Stimulated activated CD4-positive, alpha-beta T cell treated with anti-CD3 and anti-CD28 coated beads, TNF-alpha, amount 100 ng/mL, for 24 hours (primary cell): Measurements from ENCODE around the gene COX8A.

Source experiments
- DNase-seq, 3 experiments: peaks; one replicate each; pipeline ENCODE4 v3.0.0-alpha.2; 2020; ENCODE audit warnings: low read depth in 3 of 3

The COX8A gene

DNA sequence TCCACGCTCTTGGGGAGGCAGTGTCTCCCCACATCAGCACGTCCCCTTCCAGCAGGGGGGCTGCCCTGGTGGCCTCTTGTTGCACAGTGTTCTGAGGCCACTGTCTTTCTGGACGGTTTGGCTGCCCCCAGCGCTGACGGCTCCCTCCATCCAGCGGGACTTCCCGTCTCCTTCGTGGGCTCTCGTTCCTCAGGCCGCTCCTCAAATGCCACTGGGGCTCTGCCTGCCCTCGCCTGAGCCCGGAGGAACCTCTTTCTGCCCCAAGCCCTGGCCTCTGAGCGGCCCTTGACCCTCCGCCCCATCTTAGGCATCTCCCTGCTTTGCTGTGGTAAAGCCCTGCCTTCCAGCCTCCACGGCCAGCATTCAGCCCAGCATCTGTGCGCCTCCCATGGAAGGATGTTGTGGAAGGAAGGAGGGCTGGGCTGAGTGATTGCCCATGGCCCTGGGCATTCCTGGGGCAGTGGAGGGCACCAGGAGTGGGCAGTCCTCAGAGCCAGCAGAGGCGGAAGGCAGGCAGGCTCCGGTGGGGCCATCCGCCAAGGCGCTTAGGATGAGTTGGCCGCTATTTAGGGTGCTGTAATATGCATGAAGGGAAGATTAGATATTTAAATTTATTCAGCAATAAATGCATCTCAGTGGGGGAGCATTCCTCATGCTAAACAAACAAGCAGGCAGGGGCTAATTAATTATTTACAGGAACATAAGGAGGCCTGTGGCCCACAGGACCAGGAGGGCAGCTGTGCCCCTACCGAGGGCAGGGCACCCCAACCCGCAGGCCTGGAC, 29.6 kb downstream of the COX8A start:
- no peak for DNase-seq

DNA sequence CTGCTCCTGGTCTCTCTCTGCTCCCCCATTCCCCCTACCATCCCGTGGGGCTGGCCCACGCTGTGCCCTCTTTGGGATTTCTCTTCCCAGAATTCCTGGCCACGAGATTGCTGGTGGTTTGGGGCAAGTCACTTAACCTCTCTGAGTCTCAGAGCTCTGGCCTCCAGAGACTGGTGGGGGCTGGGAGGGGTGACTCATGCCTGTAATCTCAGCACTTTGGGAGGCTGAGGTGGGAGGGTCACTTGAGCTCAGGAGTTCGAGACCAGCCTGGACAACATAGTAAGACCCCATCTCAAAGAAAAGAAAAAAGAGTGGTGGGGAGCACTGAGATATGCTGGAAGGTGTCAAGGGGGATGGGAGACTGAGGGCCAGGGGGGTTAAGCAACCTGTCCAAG, 30.2 kb downstream of the COX8A start:
- DNase-seq: no peak

DNA sequence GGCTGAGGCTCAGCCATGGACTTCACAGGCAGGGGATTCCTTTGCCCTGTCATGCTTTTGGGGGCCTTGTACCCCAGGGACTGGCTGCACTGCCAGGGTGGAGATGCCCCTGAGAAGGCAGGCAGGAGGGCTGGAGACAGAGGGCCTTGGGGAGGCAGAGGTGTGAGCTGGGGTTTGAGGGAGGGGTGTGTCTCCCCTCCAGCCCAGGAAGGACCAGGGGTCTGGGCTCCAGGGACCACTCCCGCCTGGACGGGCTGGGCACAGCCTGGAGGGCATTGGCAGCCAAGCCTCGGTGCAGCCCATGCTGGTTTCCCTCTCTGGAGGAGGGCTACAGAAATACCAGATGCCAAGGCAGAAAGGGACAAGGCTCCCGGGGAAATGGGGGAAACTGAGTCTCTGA, 31.3 kb downstream of the COX8A start:
- DNase-seq: no peak

DNA sequence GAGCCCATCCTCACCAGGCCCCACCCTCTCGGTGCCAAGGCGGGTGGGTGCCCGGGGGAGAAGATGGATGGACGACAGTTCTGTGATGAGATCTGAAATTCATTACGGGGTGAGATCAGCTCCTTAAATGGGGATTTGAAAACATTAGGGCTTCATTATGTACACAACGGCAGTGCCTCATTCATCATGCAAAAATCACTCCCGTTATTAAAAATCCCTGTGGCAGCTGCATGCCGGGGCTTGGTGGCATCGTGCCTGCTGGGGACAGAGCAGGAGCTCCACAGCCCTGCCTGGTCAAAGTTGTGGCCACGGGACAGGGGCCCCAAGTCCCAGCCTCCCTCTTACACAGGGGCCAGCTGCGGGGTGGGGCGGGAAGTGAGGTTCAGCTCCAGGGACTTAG, 32.0 kb downstream of the COX8A start:
- no peak for DNase-seq

DNA sequence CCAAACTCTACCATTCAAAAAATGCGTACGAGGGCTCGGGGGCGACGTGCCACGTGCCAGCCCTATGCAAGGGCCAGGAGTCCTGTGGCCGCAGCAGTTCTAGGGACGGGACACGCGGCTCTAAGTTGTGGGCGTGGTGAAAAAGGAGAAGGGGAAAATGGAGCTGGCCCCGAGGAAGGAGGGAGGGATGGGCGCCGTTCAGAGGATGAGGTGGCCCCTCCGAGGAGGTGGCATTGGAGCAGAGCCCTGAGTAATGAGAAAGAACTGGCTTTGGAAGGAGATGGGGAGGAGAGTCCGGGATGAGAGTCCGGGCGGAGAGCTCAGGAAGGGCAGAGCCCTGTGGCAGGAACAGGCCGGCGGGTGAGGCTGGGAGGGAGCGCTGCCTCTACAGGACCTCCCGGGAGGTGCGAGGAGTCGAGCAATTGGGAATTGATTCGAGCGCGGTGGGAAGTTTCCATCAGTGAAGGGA, 32.8 kb downstream of the COX8A start:
- no peak for DNase-seq

DNA sequence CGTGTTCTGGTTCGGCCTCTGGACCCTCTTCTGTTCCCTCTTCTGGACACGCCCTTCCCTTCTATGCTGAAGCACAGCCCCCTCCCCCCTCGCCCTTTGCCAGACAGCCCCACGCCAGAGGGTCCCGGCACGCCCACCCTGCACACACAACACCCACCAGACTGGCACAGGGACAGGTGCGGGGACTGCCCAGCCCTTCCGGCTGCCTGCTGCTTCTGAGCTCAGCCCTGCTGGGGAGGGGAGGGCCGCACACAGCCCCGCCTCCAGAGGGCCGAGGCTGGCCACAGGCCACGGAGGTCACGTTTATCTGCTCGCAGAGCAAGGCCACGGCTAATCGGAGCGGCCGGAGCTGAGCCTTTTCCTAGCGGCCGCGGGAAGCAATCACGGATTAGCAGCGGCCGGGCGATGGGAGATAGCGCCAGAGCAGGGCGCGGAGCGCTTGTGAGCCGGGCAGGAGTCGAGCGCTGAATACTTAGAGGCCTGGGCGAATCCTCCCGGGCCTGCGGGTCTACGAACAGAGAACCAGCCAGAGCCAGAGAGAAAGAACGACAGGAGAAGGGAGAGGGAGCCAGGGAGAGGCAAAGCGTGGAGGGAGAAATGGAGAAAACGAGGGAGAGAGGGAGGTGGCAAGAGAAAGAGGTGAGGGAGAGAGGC, 33.3 kb downstream of the COX8A start:
- no peak for DNase-seq

DNA sequence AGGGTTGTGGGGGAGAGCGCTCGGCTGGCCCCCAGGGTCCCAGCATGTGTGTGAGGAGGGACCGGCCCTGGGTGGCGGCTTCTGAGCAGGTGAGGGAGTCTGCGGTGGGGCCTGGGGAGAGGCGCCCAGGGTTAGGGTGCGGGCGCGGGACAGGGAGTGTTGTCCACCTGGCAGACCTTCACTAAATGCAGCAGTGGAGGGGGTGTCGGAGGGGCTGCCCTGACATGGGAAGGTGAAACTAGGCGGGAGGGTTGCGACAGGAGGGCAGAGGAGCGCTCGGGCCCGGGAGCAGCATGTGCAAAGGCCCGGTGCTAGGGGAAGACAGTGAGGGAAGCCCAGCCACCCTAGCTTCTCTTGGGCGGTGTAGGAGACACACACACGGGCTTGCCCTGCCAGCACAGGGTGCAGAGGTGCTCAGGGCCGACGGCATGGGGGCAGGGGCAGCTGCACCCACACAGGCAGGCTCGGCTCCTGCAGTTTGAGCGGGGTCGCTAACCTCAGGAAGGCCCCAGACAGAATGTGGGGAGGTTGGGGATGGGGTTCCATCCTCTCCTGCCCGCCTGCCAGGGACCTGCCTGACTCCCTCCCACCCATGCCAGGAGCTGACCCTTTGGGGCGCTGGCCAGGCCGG, 34.0 kb downstream of the COX8A start:
- no peak for DNase-seq

DNA sequence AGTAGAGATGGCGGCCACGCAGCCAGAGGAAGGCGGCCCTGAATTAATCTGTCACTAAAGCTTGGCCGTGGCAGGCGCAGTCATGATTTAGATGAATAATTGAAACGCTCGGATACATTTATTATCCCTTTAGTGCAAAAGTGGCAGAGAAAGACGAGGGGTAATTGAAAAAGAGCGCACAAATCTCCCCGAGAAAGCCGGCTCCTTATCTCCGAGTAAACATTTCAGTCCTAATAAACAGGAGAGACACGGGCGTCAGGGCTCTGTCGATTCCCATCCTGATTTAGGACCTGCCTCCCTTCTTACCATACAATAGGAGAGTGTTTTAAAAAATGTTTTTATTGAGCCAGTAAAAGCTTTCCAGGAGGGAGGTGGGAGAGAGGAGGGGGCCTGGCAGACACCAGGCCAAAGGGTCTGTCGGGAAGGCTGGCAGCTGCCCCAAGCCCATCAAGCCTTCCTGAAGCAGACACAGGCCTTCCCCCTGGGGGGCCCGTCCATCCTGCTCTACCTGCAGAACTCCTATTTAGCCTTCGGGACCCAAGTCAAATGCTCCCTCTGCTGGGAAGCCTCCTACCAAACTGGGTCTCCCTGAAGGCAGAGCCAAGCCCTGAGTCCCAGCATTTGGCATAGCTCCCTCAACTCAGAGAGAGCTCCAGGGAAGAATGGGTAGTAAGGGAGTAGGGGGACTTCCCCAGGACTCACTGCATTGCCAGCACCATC, 34.7 kb downstream of the COX8A start:
- DNase-seq: no peak

DNA sequence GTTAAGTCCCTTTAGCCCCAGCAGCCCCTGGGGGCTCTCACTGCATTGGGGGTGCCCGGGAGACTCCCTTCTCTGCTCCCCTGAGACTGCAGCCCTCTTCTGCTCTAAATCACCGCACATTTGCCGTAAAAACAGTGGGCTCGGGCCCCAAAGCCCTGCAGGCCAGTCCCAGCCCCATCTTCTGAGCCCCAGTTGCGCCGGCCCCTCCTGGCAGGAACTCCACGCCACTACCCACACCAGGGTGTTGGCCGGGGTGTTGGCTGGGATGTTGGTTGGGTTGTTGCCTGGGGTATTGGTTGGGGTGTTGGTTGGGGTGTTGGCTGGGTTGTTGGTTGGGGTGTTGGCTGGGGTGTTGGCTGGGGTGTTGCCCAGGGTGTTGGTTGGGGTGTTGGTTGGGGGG, 35.3 kb downstream of the COX8A start:
- DNase-seq: no peak

DNA sequence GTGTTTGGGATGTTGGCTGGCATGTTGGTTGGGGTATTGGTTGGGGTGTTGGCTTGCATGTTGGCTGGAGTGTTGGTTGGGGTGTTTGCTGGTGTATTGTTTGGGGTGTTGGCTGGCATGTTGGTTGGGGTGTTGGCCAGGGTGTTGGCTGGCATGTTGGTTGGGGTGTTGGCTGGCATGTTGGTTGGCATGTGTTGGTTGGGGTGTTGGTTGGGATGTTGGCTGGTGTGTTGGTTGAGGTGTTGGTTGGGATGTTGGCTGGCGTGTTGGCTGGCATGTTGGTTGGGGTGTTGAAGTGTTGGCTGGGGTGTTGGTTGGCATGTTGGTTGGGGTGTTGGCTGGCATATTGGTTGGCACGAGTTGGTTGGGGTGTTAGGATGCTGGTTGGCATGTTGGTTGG, 36.4 kb downstream of the COX8A start:
- DNase-seq: no peak

DNA sequence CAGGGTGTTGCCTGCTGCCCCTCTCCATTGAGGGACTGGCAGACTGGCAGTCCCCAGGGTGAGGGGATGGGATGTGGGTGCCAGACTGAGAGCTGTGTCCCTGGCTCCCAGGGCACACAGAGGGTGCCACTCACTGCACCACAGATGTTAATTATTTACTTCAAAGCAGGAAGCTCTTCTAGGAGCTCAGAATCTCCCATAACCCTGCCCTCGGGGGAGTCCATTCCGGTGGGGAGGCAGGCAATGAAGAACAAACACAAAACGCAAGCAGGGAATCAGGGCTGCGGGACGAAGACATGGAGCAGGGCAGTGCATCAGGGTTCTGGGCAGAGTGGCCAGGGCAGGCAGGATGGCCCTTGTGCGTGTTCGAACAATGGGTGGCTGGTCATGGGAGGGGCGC, 37.0 kb downstream of the COX8A start:
- no peak for DNase-seq

DNA sequence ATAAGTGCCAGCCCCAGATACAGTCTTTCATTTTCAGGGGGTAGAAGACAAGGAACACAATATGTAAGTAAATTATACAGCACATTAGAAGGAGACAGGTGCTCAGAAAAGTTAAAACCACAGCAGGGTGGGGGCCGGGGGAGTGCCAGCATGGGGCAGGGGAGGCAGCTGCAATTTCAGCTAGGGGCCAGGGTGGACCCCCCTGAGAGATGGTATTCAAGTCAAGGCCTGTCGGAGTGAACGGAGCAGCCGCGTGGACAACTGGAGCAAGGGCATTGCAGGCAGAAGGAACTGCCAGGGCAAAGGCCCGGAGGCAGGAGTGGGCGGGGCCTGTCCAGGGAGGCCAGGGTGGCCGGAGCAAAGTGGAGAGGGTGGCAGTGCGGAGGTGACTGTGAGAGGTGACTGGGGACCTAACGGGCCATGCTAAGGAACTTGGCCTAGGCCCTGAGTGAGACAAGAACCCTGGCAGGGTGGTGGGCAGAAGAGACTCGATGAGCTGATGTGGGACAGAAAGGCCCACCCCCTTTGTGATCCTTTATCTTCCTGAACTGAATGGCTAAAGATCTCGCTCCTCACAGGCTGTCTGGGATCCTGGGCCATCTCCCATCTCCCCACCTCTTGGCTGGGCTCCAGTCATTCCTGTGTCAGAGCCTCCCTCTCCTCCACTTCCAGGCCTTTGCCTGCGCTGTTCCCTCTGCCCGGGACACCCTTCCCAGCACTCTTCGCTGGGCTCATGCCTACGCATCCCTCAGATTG, 38.9 kb downstream of the COX8A start:
- DNase-seq: no peak

DNA sequence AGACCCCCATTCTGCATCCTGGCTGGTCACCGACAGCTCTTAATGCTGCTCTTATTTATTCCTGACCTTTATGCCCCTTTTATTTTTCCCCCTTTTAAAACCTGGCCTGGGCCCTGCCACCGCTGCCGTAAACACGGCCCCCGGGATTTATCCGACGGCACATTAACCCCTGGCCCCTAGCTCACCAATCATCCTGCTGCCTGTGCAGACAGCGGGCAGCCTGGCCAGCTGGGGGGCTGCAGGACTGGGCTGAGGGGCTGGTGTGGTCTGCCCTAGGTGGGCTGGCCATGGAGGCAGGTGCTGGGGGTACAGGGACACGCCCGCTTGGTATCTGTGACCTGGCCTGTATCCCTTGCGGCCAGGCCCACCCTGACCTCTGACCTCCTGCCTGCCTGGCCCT, 39.9 kb downstream of the COX8A start:
- DNase-seq: no peak

DNA sequence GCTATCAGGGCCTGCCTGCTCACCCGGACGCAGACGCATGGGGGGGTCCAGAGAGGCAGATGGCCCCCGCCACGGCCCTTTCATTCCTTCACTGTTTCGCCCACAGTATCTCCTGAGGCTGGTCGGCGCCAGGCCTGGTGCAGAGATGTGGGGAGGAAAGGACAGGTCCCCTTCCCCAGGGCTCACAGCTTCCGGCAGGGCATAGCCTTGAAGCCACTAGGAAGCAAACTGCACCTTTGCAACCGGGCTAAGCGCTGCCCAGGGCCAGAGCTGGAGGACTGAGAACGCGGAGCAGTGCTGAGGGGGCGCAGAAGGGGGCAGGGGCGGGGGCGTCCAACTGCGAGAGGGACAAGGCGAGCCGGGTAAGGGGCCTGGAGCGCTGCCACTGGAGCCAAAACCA, 41.1 kb downstream of the COX8A start:
- no peak for DNase-seq

DNA sequence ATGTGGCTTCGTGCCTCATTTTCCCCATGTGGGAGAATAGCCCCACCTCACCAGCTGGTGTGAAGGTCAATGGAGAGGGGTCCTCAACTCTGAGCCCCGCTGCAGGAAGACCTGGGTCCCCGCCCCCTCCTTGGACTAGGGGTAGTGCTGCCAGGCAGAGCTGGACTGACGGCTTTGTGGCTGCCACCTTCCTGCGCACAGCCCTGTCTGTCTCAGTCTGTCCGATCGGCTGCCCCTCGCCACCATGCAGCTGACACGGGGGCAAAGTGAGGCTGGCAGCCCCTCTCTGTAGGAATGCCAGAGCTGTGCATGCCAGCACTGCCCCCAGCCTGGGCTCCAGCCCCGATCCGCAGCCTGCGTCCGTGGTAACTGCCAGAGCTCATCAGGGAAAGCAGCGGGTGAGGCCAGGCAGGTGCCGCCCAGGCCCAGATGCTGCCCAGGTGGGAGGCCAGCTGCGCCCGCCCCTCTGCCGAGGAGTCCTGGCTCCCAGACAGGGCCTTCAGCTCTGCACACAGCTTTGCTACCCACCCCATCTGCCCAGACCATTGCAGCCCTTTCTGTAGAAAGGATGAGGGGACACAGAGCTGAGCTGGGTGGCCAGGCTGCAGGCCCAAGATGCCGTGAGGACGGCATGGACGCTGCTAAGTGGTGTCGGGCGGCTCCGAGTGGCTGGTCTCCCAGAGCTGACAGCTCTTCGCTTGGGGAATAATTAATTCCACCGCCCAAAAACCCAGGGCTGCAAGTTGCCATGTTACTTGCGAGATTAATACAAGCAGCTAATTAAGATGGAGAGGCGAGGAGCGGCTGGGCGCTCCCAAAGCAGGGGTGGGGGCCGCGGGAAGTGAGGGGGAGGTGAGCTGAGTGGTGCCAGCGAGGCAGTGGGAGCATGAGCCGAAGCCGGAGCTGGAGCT, 41.8 kb downstream of the COX8A start:
- DNase-seq: no peak

DNA sequence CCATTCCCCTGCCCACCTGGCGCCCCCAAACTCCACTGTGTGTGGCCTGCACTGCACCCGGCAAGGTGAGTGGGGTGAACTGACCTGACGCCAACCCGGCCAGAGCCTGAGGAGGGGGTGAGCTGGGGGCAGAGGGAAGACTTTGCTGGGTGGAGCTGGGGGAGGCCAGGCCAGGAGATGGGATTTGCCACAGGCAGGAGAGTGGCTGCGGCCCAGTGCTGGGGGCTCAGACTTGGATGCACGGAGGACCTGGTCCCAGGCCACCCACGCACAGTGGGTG, 43.5 kb downstream of the COX8A start:
- no peak for DNase-seq

DNA sequence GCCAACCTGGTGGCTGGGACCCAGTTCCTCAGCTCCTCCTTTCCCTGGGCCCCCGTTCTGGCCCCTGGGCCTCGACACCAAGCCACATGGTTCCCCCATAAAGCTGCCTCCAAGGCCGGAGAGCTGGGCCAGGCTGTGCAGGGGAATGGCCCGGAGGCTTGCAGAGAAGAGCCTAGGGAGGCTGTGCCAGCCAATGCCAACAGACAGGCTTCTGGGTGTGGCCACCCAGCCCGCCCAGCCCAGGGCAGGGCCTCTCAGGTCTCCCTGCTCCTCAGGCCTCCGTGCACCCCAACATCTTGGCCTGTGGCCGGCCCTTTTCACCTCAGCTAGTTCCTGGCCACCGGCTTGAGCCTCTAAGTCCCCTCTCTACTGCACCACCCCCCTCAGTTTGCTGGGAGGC, 43.9 kb downstream of the COX8A start:
- DNase-seq: no peak

DNA sequence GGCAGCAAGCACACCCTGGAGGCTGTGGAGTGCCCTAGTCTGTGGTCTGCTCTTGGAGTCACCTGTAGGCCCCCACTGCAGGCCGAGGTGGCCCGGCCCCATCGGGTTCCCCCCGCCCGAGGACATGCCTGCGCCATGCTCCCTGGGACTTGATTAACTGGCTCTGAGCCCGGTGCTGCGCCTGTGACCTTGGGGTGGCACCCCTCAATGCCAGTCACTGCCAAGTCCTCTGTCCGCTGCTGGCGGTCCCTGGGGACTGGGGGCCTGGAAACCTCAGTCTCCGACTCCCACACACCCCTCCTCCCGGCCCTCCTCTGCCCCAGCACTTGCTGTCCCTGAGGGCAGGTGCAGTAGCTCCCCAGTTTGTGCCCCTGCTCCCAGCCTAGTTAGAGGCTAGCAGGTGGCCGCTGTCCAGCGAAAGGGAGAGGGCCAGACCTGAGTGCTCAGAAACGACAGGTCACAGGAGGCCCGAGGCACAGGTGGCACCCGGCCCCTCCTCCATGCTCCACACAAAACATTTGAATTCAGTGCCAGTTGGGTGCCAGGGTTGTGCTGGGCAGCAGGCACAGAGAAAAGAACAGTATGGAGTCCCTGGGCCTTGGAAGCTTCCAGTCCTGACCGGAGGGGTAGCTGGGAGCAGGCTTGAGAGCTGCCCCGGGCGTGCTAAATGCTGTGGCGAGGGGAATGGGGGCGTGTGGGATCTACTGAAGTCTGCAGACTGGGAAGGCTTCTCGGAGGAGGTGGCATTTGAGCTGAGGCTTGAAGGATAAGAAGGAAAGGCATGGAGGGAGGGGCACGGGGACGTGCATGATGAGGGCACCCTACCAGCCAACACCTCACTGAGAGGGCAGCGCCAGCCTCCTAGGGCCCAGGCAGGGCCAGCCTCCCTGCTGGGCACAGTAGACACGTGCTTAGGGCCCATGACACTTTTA, 45.0 kb downstream of the COX8A start:
- no peak for DNase-seq

DNA sequence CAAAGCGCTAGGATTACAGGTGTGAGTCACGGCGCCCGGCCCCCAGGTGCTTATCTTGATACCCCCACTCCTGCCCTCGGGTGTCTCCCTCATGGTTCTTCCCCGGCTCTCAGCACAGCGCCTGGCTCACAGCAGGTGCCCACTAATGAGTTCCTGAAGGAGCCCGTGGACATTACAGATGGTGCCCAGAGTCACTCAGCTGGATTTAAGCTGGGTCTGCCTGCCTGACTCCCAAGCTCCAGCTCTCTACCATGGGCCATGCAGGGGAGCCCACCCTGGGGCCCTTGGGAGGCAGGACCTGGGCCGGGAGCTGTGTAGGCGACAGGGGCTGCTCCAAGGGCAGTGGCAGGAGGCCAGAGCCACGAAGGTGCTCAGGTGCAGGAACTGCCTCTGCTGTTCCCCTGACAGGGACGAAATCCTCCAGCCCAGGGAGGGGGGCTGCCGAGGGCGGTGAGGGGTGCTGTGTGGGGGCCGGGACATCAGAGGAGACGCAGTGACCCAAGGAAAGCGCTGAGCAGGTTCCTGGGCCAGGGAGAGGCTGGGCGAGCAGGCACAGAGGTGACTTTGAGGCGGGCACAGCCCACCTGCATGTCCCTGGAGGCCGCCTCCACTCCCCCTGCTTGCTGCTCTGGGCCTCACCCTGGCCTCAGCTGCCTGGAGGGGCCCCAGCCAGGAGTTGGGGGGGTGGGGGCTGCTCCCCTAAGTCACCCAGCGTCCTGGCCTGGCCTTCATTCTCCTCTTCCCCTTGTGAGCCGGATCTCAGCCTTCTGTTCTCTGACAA, 46.7 kb downstream of the COX8A start:
- DNase-seq: no peak
